Measurements from ENCODE around the gene SLC12A4.
"Not testable (repeated sequence)": the region's sequence is repeated elsewhere in the genome, so short reads cannot be mapped to it uniquely, and the experiment has no call there.

Gene SLC12A4

GRCh38 chr16:67968400-67969253 lies at the start of gene SLC12A4:
SLC12A4 (minus strand) TSS chr16:67968637; CDS start chr16:67968553, 84 bp downstream.
- peak; percentile 81 for DNase-seq (ENCODE audit: low spot score)

GRCh38 chr16:68015681-68016080 lies 47.2 kb upstream of the SLC12A4 start, which contains the start of gene DPEP2NB:
DPEP2NB (minus strand) TSS chr16:68015911; CDS start chr16:68015770, 141 bp downstream.
- no peak for DNase-seq (ENCODE audit: low spot score)

- no peak for DNase-seq (ENCODE audit: low spot score)
Measured at GRCh38 chr16:68013440-68013839, 45.0 kb upstream of the SLC12A4 start.

- DNase-seq (ENCODE audit: low spot score): not testable (repeated sequence)
Measured at GRCh38 chr16:68009872-68010271, 41.4 kb upstream of the SLC12A4 start.

- no peak for DNase-seq (ENCODE audit: low spot score)
Measured at GRCh38 chr16:68009157-68009735, 40.8 kb upstream of the SLC12A4 start.

- DNase-seq (ENCODE audit: low spot score): peak; percentile 83
Measured at GRCh38 chr16:68005786-68006286, 37.4 kb upstream of the SLC12A4 start.

GRCh38 chr16:68005211-68005610 lies 36.8 kb upstream of the SLC12A4 start:
- DNase-seq (ENCODE audit: low spot score): no peak

- DNase-seq (ENCODE audit: low spot score): no peak
Measured at GRCh38 chr16:68003031-68003430, 34.6 kb upstream of the SLC12A4 start.

- DNase-seq (ENCODE audit: low spot score): peak; percentile 23
Measured at GRCh38 chr16:68000450-68000849, 32.0 kb upstream of the SLC12A4 start.

GRCh38 chr16:67999985-68000384 lies 31.5 kb upstream of the SLC12A4 start:
- no peak for DNase-seq (ENCODE audit: low spot score)

GRCh38 chr16:67998779-67999688 lies 30.6 kb upstream of the SLC12A4 start, which contains the start of gene DPEP2:
DPEP2 (minus strand) TSS chr16:67999484; CDS start chr16:67993212, 6,272 bp downstream.
- DNase-seq (ENCODE audit: low spot score): peak; percentile 74

GRCh38 chr16:67998231-67998778 lies 29.9 kb upstream of the SLC12A4 start:
- not testable (repeated sequence) for DNase-seq (ENCODE audit: low spot score)

GRCh38 chr16:67996666-67997065 lies 28.2 kb upstream of the SLC12A4 start:
- DNase-seq (ENCODE audit: low spot score): no peak

GRCh38 chr16:67995423-67995822 lies 27.0 kb upstream of the SLC12A4 start:
- no peak for DNase-seq (ENCODE audit: low spot score)

- DNase-seq (ENCODE audit: low spot score): not testable (repeated sequence)
Measured at GRCh38 chr16:67994040-67994408, 25.6 kb upstream of the SLC12A4 start.

- DNase-seq (ENCODE audit: low spot score): peak; percentile 81
Measured at GRCh38 chr16:67993207-67994039, 25.0 kb upstream of the SLC12A4 start.

GRCh38 chr16:67992661-67993206 lies 24.3 kb upstream of the SLC12A4 start:
- no peak for DNase-seq (ENCODE audit: low spot score)

- no peak for DNase-seq (ENCODE audit: low spot score)
Measured at GRCh38 chr16:67990018-67990386, 21.6 kb upstream of the SLC12A4 start.

GRCh38 chr16:67989322-67990017 lies 21.0 kb upstream of the SLC12A4 start:
- no peak for DNase-seq (ENCODE audit: low spot score)

GRCh38 chr16:67988675-67989074 lies 20.2 kb upstream of the SLC12A4 start:
- DNase-seq (ENCODE audit: low spot score): no peak

All from CD4-positive, alpha-beta T cell treated with Interleukin-6 at 100 ng/mL for 8 hours (primary cell).